HepG2 (cell line): ENCODE data around the gene ITGB2. TPM values are rescaled to one million over a fixed set of nuclear protein-coding genes. Genes with fewer than 3 reads are reported as not detected.

Source experiments
- AKAP8 ChIP-seq: sonication (generic); formaldehyde crosslinking; IDR thresholded peaks from 2 replicates; pipeline ENCODE4 v1.5.1; 2020; ENCODE audit warnings: mild to moderate bottlenecking, missing genetic modification reagents
- FOSL2 ChIP-seq: sonication (generic); formaldehyde crosslinking; IDR thresholded peaks from 2 replicates; pipeline ENCODE4 v1.4.0; 2020; ENCODE audit warnings: missing genetic modification reagents
- GABPA ChIP-seq, 2 experiments: IDR thresholded peaks; 2 replicates each; pipeline ENCODE4 v1.6.1; 2011 to 2016; ENCODE audit warnings: low read depth in 2 of 2, low read length in 1 of 2, missing biosample characterization in 1 of 2, missing genetic modification characterization in 1 of 2
- GATAD2A ChIP-seq: IDR thresholded peaks from 2 replicates; pipeline ENCODE4 v1.6.1; 2016
- HBP1 ChIP-seq: IDR thresholded peaks from 2 replicates; pipeline ENCODE4 v1.6.1; 2016; ENCODE audit warnings: low read depth, control low read depth
- HIC2 ChIP-seq: sonication (generic); formaldehyde crosslinking; IDR thresholded peaks from 2 replicates; pipeline ENCODE4 v1.9.0; 2022; ENCODE audit warnings: low read depth, missing genetic modification reagents
- MAFF ChIP-seq: IDR thresholded peaks from 2 replicates; pipeline ENCODE4 v1.6.1; 2011; ENCODE audit warnings: low read depth, low read length, improper control_type of control experiment
- MAX ChIP-seq: IDR thresholded peaks from 2 replicates; pipeline ENCODE4 v1.6.1; 2012; ENCODE audit warnings: inconsistent platforms
- MED1 ChIP-seq: sonication (generic); formaldehyde crosslinking; IDR thresholded peaks from 2 replicates; pipeline ENCODE4 v1.4.0; 2020; ENCODE audit warnings: missing genetic modification reagents
- NCOA2 ChIP-seq: sonication (generic); formaldehyde crosslinking; IDR thresholded peaks from 2 replicates; pipeline ENCODE4 v1.8.0; 2022; ENCODE audit warnings: inconsistent platforms
- NFE2 ChIP-seq: sonication (generic); formaldehyde crosslinking; IDR thresholded peaks from 2 replicates; pipeline ENCODE4 v1.4.0; 2020; ENCODE audit warnings: missing genetic modification reagents
- NFE2L2 ChIP-seq: fragments of 150-350 bp; IDR thresholded peaks from 2 replicates; pipeline ENCODE4 v1.6.1; 2014; ENCODE audit warnings: low read length
- NRL ChIP-seq: sonication (generic); formaldehyde crosslinking; IDR thresholded peaks from 2 replicates; pipeline ENCODE4 v1.5.0; 2020; ENCODE audit warnings: missing genetic modification reagents, mild to moderate bottlenecking, moderate library complexity, borderline replicate concordance
- SAFB2 ChIP-seq: sonication (generic); formaldehyde crosslinking; IDR thresholded peaks from 2 replicates; pipeline ENCODE4 v1.5.1; 2020; ENCODE audit warnings: missing genetic modification reagents, low read depth, mild to moderate bottlenecking, borderline replicate concordance
- SAP130 ChIP-seq: IDR thresholded peaks from 2 replicates; pipeline ENCODE4 v1.6.1; 2016; ENCODE audit warnings: low read depth
- SSRP1 ChIP-seq: IDR thresholded peaks from 2 replicates; pipeline ENCODE4 v1.6.1; 2016; ENCODE audit warnings: control low read depth
- TAF15 ChIP-seq: fragments of 200-400 bp; formaldehyde crosslinking; IDR thresholded peaks from one replicate; pipeline ENCODE4 v1.6.1; 2018; ENCODE audit warnings: mild to moderate bottlenecking, low read depth, low read length; ENCODE audit not compliant: poor library complexity, severe bottlenecking
- ZBTB38 ChIP-seq: sonication (generic); formaldehyde crosslinking; IDR thresholded peaks from 2 replicates; pipeline ENCODE4 v1.5.1; 2020; ENCODE audit warnings: mild to moderate bottlenecking, missing genetic modification reagents
- ZNF12 ChIP-seq: sonication (generic); formaldehyde crosslinking; IDR thresholded peaks from 2 replicates; pipeline ENCODE4 v1.5.0; 2020; ENCODE audit warnings: missing genetic modification reagents
- ZNF557 ChIP-seq: sonication (generic); formaldehyde crosslinking; IDR thresholded peaks from 2 replicates; pipeline ENCODE4 v1.4.0; 2020; ENCODE audit warnings: missing genetic modification reagents
- ZNF7 ChIP-seq: IDR thresholded peaks from 2 replicates; pipeline ENCODE4 v1.6.1; 2016; ENCODE audit warnings: missing biosample characterization, missing genetic modification reagents
- ZNF724P ChIP-seq: sonication (generic); formaldehyde crosslinking; IDR thresholded peaks from 2 replicates; pipeline ENCODE4 v1.8.0; 2022; ENCODE audit warnings: missing genetic modification reagents, borderline replicate concordance
- ZNF775 ChIP-seq: sonication (generic); formaldehyde crosslinking; IDR thresholded peaks from 2 replicates; pipeline ENCODE4 v1.4.0; 2020; ENCODE audit warnings: missing genetic modification reagents, mild to moderate bottlenecking, moderate library complexity, borderline replicate concordance
- polyA plus RNA-seq, 8 experiments: library from polyadenylated mRNA; depleted of rRNA in 3 of 8; stranded (reverse) in 7 of 8; unstranded in 1 of 8; fragments of >200 nt; fragmentation: Illumina TruSeq in 4 of 8; extraction: Trizol in 4 of 8; gene quantifications; 2 replicates each; pipeline versions ENCODE4 v1.2.1 to v1.2.3, GENCODE V29; 2011 to 2016; ENCODE audit warnings: low read depth in 4 of 8, missing spikeins in 1 of 8, mixed read lengths in 1 of 8; ENCODE audit not compliant: insufficient read depth in 1 of 8
- total RNA-seq, 5 experiments: library from RNA; depleted of rRNA; stranded (reverse); fragments of >200 nt; fragmentation: Illumina TruSeq; extraction: Trizol; gene quantifications; 2 replicates each; pipeline ENCODE4 v1.2.3, GENCODE V29; 2016; ENCODE audit warnings: low read depth in 1 of 5

Gene ITGB2
- total and polyA plus RNA-seq, 2 of the 13 experiments (the other 11 are each of a cell fraction or from before 2014, with no cell fraction given), result 4.2 to 18.0 TPM

- 0 out of 2 replicates have a peak, but pooled peaks have one; percentile 32 for TF ChIP-seq HBP1 (CRISPR knock-in tag)
- 0 out of 2 replicates have a peak, but pooled peaks have one; percentile 18 for TF ChIP-seq MED1 (CRISPR knock-in tag)
- TF ChIP-seq GATAD2A (CRISPR knock-in tag), result peak; percentile 60; the same call in 1 of the 2 replicates
- no peak for TF ChIP-seq TAF15
- TF ChIP-seq SAFB2 (CRISPR knock-in tag), result no peak
- TF ChIP-seq GABPA (IDR thresholded peaks at IDR 0.05; ENCODE audit: low read depth, low read length), result no peak
- no peak for TF ChIP-seq GABPA (CRISPR knock-in tag; IDR thresholded peaks at IDR 0.05; ENCODE audit: low read depth)
- TF ChIP-seq NCOA2 (CRISPR knock-in tag), result 0 out of 2 replicates have a peak, but pooled peaks have one; percentile 25
- no peak for TF ChIP-seq ZNF557 (CRISPR knock-in tag)
- peak; percentile 96 for TF ChIP-seq ZNF7
- TF ChIP-seq ZBTB38 (CRISPR knock-in tag), result peak; percentile 9; the same call in 1 of the 2 replicates
- TF ChIP-seq NRL (CRISPR knock-in tag), result no peak
- TF ChIP-seq MAX, result no peak
- no peak for TF ChIP-seq ZNF12 (CRISPR knock-in tag)
- no peak for TF ChIP-seq HIC2
- TF ChIP-seq MAFF, result peak; percentile 72
- TF ChIP-seq SAP130 (CRISPR knock-in tag), result peak; percentile 52; the same call in 1 of the 2 replicates
- TF ChIP-seq ZNF775, result no peak
- peak; percentile 72 for TF ChIP-seq NFE2
- 0 out of 2 replicates have a peak, but pooled peaks have one; percentile 37 for TF ChIP-seq AKAP8 (CRISPR knock-in tag)
- TF ChIP-seq SSRP1 (CRISPR knock-in tag), result peak; percentile 21; the same call in 1 of the 2 replicates
- peak; percentile 73 for TF ChIP-seq FOSL2 (CRISPR knock-in tag)
- no peak for TF ChIP-seq ZNF724P (CRISPR knock-in tag)
- peak; percentile 97 for TF ChIP-seq NFE2L2
These were observed 53.9 kb downstream of the ITGB2 start (continued) for GRCh38 chr21:44866780-44867179.
